Measurements from ENCODE around the gene RUNDC3A. TPM values are rescaled to one million over a fixed set of nuclear protein-coding genes. Genes with fewer than 3 reads are reported as not detected.

The RUNDC3A gene
- total and polyA plus RNA-seq, 2 of the 13 experiments (the other 11 are each of a cell fraction or from before 2014, with no cell fraction given), result 0.25 TPM; not detected in 1

DNA sequence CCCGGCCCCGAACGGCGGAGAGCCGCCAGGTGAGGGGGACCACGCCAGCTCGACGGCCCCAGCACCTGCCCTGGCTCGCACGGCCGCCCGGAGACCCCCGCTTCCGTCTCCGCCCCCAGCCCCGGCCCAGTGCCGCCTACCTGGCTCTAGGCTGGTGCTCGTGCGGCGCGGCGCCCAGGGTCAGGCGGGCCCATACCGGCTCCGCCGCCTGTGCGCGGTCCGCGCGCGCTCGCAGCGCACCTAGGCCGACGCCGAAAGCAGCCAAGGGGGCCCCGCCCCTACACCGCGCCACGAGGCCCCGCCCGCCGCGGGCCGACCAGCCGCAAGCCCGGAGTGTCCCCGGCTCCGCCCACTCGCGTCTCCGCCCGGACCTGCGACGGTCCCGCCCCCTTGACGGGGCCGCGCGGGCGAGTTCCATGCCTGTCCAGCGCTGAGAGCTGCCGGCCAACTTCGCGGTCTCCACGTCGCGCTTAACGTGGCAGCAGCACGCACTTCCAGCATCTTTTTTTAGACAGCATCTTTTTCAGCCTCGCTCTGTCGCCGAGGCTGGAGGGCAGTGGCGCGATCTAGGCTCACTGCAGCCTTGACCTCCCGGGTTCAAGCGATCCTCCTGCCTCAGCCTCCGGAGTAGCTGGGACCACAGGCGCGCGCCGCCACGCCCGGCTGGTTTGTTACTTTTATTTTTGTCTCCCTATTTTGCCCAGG lies 16.3 kb downstream of the RUNDC3A start, which contains the start of gene SLC25A39 (continued):
- TF ChIP-seq ZFYVE20 (CRISPR knock-in tag; IDR thresholded peaks at IDR 0.05; ENCODE audit: borderline replicate concordance, low read depth), result 0 out of 2 replicates have a peak, but pooled peaks have one; percentile 70
- TF ChIP-seq, protein P1, sequence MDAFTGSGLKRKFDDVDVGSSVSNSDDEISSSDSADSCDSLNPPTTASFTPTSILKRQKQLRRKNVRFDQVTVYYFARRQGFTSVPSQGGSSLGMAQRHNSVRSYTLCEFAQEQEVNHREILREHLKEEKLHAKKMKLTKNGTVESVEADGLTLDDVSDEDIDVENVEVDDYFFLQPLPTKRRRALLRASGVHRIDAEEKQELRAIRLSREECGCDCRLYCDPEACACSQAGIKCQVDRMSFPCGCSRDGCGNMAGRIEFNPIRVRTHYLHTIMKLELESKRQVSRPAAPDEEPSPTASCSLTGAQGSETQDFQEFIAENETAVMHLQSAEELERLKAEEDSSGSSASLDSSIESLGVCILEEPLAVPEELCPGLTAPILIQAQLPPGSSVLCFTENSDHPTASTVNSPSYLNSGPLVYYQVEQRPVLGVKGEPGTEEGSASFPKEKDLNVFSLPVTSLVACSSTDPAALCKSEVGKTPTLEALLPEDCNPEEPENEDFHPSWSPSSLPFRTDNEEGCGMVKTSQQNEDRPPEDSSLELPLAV (CRISPR knock-in tag; conservative IDR thresholded peaks at IDR 0.05; ENCODE audit: low read depth), result no peak
- TF ChIP-seq ZNF691 (CRISPR knock-in tag; IDR thresholded peaks at IDR 0.05; ENCODE audit: borderline replicate concordance, low read depth), result no peak; the same call in 1 of the 2 replicates
- peak; percentile 92 for TF ChIP-seq ATF7-NPFF (CRISPR knock-in tag; IDR thresholded peaks at IDR 0.05; ENCODE audit: low read depth)
- TF ChIP-seq ARNT (IDR thresholded peaks at IDR 0.05), result no peak
- 0 out of 2 replicates have a peak, but pooled peaks have one; percentile 16 for TF ChIP-seq ZBTB7B (CRISPR knock-in tag; IDR thresholded peaks at IDR 0.05)
- TF ChIP-seq RNF2 (conservative IDR thresholded peaks at IDR 0.05; ENCODE audit: low read depth), result peak; percentile 89; the same call in 1 of the 2 replicates
- no peak for TF ChIP-seq ETV5 (CRISPR knock-in tag; IDR thresholded peaks at IDR 0.05; ENCODE audit: borderline replicate concordance)
- no peak for TF ChIP-seq ZBTB37 (CRISPR knock-in tag; IDR thresholded peaks at IDR 0.05)
- no peak for TF ChIP-seq KDM1A (CRISPR knock-in tag; IDR thresholded peaks at IDR 0.05)
- 0 out of 2 replicates have a peak, but pooled peaks have one; percentile 21 for TF ChIP-seq SOX5 (CRISPR knock-in tag; IDR thresholded peaks at IDR 0.05; ENCODE audit: borderline replicate concordance)
- no peak for TF ChIP-seq ZNF235 (CRISPR knock-in tag; IDR thresholded peaks at IDR 0.05; ENCODE audit: borderline replicate concordance)
- TF ChIP-seq KDM5B (CRISPR knock-in tag; IDR thresholded peaks at IDR 0.05; ENCODE audit: borderline replicate concordance), result no peak; the same call in 1 of the 2 replicates
- TF ChIP-seq ZNF777 (CRISPR knock-in tag; IDR thresholded peaks at IDR 0.05), result peak; percentile 92
- TF ChIP-seq ADNP (CRISPR knock-in tag; IDR thresholded peaks at IDR 0.05), result peak; percentile 80; the same call in 1 of the 2 replicates
- peak; percentile 18; the same call in 1 of the 2 replicates for TF ChIP-seq MEIS2 (CRISPR knock-in tag; IDR thresholded peaks at IDR 0.05)
- TF ChIP-seq ZNF589 (CRISPR knock-in tag; conservative IDR thresholded peaks at IDR 0.05), result 0 out of 2 replicates have a peak, but pooled peaks have one; percentile 55
- TF ChIP-seq, protein P2, sequence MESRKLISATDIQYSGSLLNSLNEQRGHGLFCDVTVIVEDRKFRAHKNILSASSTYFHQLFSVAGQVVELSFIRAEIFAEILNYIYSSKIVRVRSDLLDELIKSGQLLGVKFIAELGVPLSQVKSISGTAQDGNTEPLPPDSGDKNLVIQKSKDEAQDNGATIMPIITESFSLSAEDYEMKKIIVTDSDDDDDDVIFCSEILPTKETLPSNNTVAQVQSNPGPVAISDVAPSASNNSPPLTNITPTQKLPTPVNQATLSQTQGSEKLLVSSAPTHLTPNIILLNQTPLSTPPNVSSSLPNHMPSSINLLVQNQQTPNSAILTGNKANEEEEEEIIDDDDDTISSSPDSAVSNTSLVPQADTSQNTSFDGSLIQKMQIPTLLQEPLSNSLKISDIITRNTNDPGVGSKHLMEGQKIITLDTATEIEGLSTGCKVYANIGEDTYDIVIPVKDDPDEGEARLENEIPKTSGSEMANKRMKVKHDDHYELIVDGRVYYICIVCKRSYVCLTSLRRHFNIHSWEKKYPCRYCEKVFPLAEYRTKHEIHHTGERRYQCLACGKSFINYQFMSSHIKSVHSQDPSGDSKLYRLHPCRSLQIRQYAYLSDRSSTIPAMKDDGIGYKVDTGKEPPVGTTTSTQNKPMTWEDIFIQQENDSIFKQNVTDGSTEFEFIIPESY (CRISPR knock-in tag; IDR thresholded peaks at IDR 0.05), result peak; percentile 64; the same call in 1 of the 2 replicates
- 0 out of 2 replicates have a peak, but pooled peaks have one; percentile 62 for TF ChIP-seq ZNF451 (CRISPR knock-in tag; IDR thresholded peaks at IDR 0.05)
- peak; percentile 76 for TF ChIP-seq MYC (CRISPR knock-in tag; IDR thresholded peaks at IDR 0.05; ENCODE audit: borderline replicate concordance)
- peak; percentile 71 for TF ChIP-seq BHLHE40 (IDR thresholded peaks at IDR 0.05; ENCODE audit: low read length)
- peak in 1 of 2 experiments; percentile 31; a peak in 2 of 4 replicates for TF ChIP-seq EP300 (IDR thresholded peaks at IDR 0.05; ENCODE audit: low read depth in 2 of 2, low read length in 2 of 2)
- no peak for TF ChIP-seq EP300 (CRISPR knock-in tag; IDR thresholded peaks at IDR 0.05; ENCODE audit: borderline replicate concordance)
- no peak for TF ChIP-seq JUN (CRISPR knock-in tag; IDR thresholded peaks at IDR 0.05)
- no peak for TF ChIP-seq SCMH1 (CRISPR knock-in tag; IDR thresholded peaks at IDR 0.05; ENCODE audit: borderline replicate concordance)
